Stimulated activated CD4-positive, alpha-beta T cell treated with anti-CD3 and anti-CD28 coated beads, Interleukin-1b, Interleukin-23, amount 100 ng/mL, for 4 hours (primary cell): Measurements from ENCODE around the gene CCL26.
"Not testable (repeated sequence)": the region's sequence is repeated elsewhere in the genome, so short reads cannot be mapped to it uniquely, and the experiment has no call there.

Experiments
- DNase-seq, 2 donors: peaks; one replicate each; pipeline ENCODE4 v3.0.0-alpha.2; 2020; ENCODE audit warnings: low read depth in 2 of 2

The CCL26 gene

GRCh38 chr7:75792567-75792966 lies 20.6 kb upstream of the CCL26 start:
- DNase-seq = not testable (repeated sequence)

- no peak for DNase-seq
Observed at GRCh38 chr7:75789361-75789924, 17.4 kb upstream of the CCL26 start.

GRCh38 chr7:75788154-75788847 lies 16.3 kb upstream of the CCL26 start:
- DNase-seq = not testable (repeated sequence)

- DNase-seq = not testable (repeated sequence)
Observed at GRCh38 chr7:75783058-75783457, 11.0 kb upstream of the CCL26 start.

- not testable (repeated sequence) for DNase-seq
Observed at GRCh38 chr7:75780647-75781273, 8.7 kb upstream of the CCL26 start.

- DNase-seq = not testable (repeated sequence)
Observed at GRCh38 chr7:75779516-75779915, 7.5 kb upstream of the CCL26 start.

- DNase-seq = not testable (repeated sequence)
Observed at GRCh38 chr7:75779035-75779434, 7.0 kb upstream of the CCL26 start.

GRCh38 chr7:75776295-75776971 lies 4.4 kb upstream of the CCL26 start:
- peak; percentile 17 to 45 for DNase-seq

- DNase-seq = not testable (repeated sequence)
Observed at GRCh38 chr7:75773958-75774357, 1.9 kb upstream of the CCL26 start.

GRCh38 chr7:75771224-75771623 lies 787 bp downstream of the CCL26 start:
- DNase-seq = no peak

GRCh38 chr7:75762350-75762917 lies 9.6 kb downstream of the CCL26 start:
- DNase-seq = no peak

GRCh38 chr7:75761801-75762200 lies 10.2 kb downstream of the CCL26 start:
- DNase-seq = not testable (repeated sequence)

- DNase-seq = no peak
Observed at GRCh38 chr7:75758491-75758890, 13.5 kb downstream of the CCL26 start.

GRCh38 chr7:75757860-75758259 lies 14.2 kb downstream of the CCL26 start:
- DNase-seq = no peak

- no peak for DNase-seq
Observed at GRCh38 chr7:75756991-75757676, 14.9 kb downstream of the CCL26 start.

GRCh38 chr7:75756206-75756990 lies 15.6 kb downstream of the CCL26 start:
- no peak for DNase-seq

- no peak for DNase-seq
Observed at GRCh38 chr7:75743455-75743859, 28.6 kb downstream of the CCL26 start.

GRCh38 chr7:75740846-75741497 lies 31.0 kb downstream of the CCL26 start:
- no peak for DNase-seq

- no peak for DNase-seq
Observed at GRCh38 chr7:75739796-75740672, 32.0 kb downstream of the CCL26 start.
